IPS-NIHi7 (cell line): ENCODE measurements around the gene PPP1R1A.

Source experiments
- DNase-seq: peaks from one replicate; pipeline ENCODE4 v3.0.0; 2012; ENCODE audit warnings: mixed read lengths; ENCODE audit errors: extremely low spot score

The PPP1R1A gene

GRCh38 chr12:54535474-54535873 lies 53.0 kb downstream of the PPP1R1A start:
- no peak for DNase-seq

- no peak for DNase-seq
Observed at GRCh38 chr12:54529581-54529980, 58.9 kb downstream of the PPP1R1A start.
